K562 (cell line): ENCODE data around the gene BCAM.

ENCODE experiments used
- ATF7 ChIP-seq: fragments of 450-650 bp; IDR thresholded peaks from 2 replicates; pipeline ENCODE4 v1.7.1; 2014; ENCODE audit warnings: mild to moderate bottlenecking, moderate library complexity
- ELF2 ChIP-seq: fragments of 250-450 bp; sonication (Bioruptor Pico); IDR thresholded peaks from 2 replicates; pipeline ENCODE4 v1.5.0; 2021; ENCODE audit warnings: mild to moderate bottlenecking
- PHB ChIP-seq: fragments of 250-450 bp; sonication (Bioruptor Pico); IDR thresholded peaks from 2 replicates; pipeline ENCODE4 v1.5.0; 2021
- POLR2A ChIP-seq: fragments of 450-650 bp; conservative IDR thresholded peaks from 2 replicates; pipeline ENCODE4 v1.6.1; 2016
- POLR2AphosphoS5 ChIP-seq: IDR thresholded peaks from 2 replicates; pipeline ENCODE4 v1.6.1; 2011; ENCODE audit warnings: mild to moderate bottlenecking, low read depth, low read length, moderate library complexity; ENCODE audit not compliant: control insufficient read depth, insufficient read depth
- RFX1 ChIP-seq: fragments of 450-650 bp; IDR thresholded peaks from 2 replicates; pipeline ENCODE4 v1.6.1; 2016; ENCODE audit warnings: mild to moderate bottlenecking, moderate library complexity
- SNRNP70 ChIP-seq: fragments of 200-400 bp; formaldehyde crosslinking; optimal IDR thresholded peaks from 2 replicates; pipeline ENCODE3; 2017; ENCODE audit warnings: low read depth, low read length
- SRSF3 ChIP-seq: fragments of 200-400 bp; formaldehyde crosslinking; IDR thresholded peaks from 2 replicates; pipeline ENCODE4 v1.6.1; 2016; ENCODE audit warnings: mild to moderate bottlenecking, low read length, moderate library complexity; ENCODE audit not compliant: insufficient read depth
- ZNF696 ChIP-seq: fragments of 250-450 bp; sonication (Bioruptor Pico); conservative IDR thresholded peaks from 2 replicates; pipeline ENCODE4 v1.4.0; 2020; ENCODE audit warnings: mild to moderate bottlenecking, moderate library complexity
- TF ChIP-seq, protein P1 (sequence below), 3 experiments: IDR thresholded peaks in 2 of 3; conservative IDR thresholded peaks in 1 of 3; 2 replicates each; pipeline ENCODE4 v1.5.1; 2011 to 2012; ENCODE audit warnings: low read length in 3 of 3, mild to moderate bottlenecking in 3 of 3, control low read depth in 2 of 3, improper control_type of control experiment in 1 of 3, inconsistent platforms in 1 of 3, low read depth in 1 of 3, mixed read lengths in 1 of 3, moderate library complexity in 1 of 3; ENCODE audit not compliant: insufficient read depth in 2 of 3

DNA sequence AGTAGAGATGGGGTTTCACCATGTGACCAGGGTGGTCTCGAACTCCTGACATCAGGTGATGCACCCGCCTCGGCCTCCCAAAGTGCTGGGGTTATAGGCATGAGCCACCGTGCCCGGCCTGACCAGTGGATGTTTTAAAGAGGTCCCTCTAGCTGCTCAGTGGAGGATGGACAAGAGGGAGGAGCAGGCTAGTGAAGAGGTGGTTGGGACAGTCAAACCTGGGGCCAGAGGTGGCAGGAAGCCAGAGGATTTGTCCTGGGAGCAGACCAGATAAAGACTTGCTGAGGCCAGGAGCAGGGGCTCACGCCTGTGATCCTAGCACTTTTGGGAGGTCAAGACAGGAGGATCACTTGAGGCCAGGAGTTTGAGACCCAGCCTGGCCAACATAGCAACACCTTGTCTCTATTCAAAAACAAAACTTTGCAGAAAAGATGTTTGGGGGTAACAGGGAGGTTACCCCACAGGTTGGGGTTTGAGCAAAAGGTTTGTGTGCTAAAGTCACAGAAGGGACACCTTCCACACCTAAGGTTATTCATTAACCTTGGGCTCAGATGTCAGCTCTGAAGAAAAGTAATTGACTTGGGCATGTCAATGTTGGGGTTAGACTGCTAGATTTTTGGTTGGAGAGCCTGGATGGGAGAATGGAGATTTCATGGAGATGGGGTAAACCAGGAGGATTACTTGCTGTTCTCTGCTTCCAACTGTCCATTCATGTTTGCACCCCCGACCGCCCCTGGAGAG is 9.0 kb downstream of the BCAM start:
- TF ChIP-seq ATF7: no peak
- no peak for TF ChIP-seq ZNF696
- no peak for TF ChIP-seq SNRNP70
- TF ChIP-seq PHB: no peak
- TF ChIP-seq POLR2A: no peak
- no peak for TF ChIP-seq RFX1
- TF ChIP-seq, protein P1, sequence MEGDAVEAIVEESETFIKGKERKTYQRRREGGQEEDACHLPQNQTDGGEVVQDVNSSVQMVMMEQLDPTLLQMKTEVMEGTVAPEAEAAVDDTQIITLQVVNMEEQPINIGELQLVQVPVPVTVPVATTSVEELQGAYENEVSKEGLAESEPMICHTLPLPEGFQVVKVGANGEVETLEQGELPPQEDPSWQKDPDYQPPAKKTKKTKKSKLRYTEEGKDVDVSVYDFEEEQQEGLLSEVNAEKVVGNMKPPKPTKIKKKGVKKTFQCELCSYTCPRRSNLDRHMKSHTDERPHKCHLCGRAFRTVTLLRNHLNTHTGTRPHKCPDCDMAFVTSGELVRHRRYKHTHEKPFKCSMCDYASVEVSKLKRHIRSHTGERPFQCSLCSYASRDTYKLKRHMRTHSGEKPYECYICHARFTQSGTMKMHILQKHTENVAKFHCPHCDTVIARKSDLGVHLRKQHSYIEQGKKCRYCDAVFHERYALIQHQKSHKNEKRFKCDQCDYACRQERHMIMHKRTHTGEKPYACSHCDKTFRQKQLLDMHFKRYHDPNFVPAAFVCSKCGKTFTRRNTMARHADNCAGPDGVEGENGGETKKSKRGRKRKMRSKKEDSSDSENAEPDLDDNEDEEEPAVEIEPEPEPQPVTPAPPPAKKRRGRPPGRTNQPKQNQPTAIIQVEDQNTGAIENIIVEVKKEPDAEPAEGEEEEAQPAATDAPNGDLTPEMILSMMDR (IDR thresholded peaks at IDR 0.05 in 2 of 3, conservative IDR thresholded peaks at IDR 0.05 in 1 of 3; ENCODE audit: insufficient read depth in 2 of 3, low read depth in 1 of 3, low read length in 3 of 3): no peak
- TF ChIP-seq SRSF3: no peak
- TF ChIP-seq ELF2 (CRISPR knock-in tag): no peak
- TF ChIP-seq POLR2AphosphoS5: no peak
